Liver (tissue), 9 donors: ENCODE data around the gene SLC51A. TPM values are rescaled to one million over a fixed set of nuclear protein-coding genes. Genes with fewer than 3 reads are reported as not detected.
A peak's percentile ranks its signal among the peaks of the same experiment; 100 is the strongest.

Experiments
- DNase-seq: peaks from one replicate; pipeline ENCODE4 v3.0.0-alpha.2; 2017; ENCODE audit warnings: low spot score
- H3K27ac ChIP-seq, 2 donors: one replicate each; pipeline ENCODE4 v1.7.0; 2013; ENCODE audit warnings: inconsistent platforms in 2 of 2, low read length in 2 of 2, control low read depth in 1 of 2, low read depth in 1 of 2, mild to moderate bottlenecking in 1 of 2
- H3K27me3 ChIP-seq, 4 donors: one replicate each; pipeline versions ENCODE4 v1.6.1 to v1.7.0; 2013; ENCODE audit warnings: low read length in 3 of 4, inconsistent platforms in 1 of 4, mild to moderate bottlenecking in 1 of 4, moderate library complexity in 1 of 4; ENCODE audit not compliant: control insufficient read depth in 4 of 4, insufficient read depth in 4 of 4
- H3K36me3 ChIP-seq, 4 donors: one replicate each; pipeline versions ENCODE4 v1.6.1 to v1.7.0; 2013; ENCODE audit warnings: low read length in 3 of 4, mild to moderate bottlenecking in 3 of 4, low read depth in 1 of 4, moderate library complexity in 1 of 4; ENCODE audit not compliant: control insufficient read depth in 4 of 4, insufficient read depth in 3 of 4
- H3K4me1 ChIP-seq, 4 donors: one replicate each; pipeline versions ENCODE4 v1.6.1 to v1.7.0; 2013; ENCODE audit warnings: low read length in 3 of 4, mild to moderate bottlenecking in 3 of 4, moderate library complexity in 1 of 4; ENCODE audit not compliant: control insufficient read depth in 4 of 4, insufficient read depth in 4 of 4
- H3K4me3 ChIP-seq, 3 donors: one replicate each; pipeline versions ENCODE4 v1.6.1 to v1.7.0; 2013; ENCODE audit warnings: low read length in 3 of 3, control low read depth in 1 of 3, low read depth in 1 of 3, mild to moderate bottlenecking in 1 of 3
- H3K9ac ChIP-seq, 2 donors: one replicate each; pipeline ENCODE4 v1.7.0; 2013; ENCODE audit warnings: low read length in 2 of 2, mild to moderate bottlenecking in 2 of 2, moderate library complexity in 2 of 2, control low read depth in 1 of 2, low read depth in 1 of 2
- H3K9me3 ChIP-seq, 4 donors: one replicate each; pipeline versions ENCODE4 v1.6.1 to v1.7.0; 2013; ENCODE audit warnings: low read length in 3 of 4; ENCODE audit not compliant: control insufficient read depth in 4 of 4
- EGR1 ChIP-seq, 2 donors: IDR thresholded peaks; 2 replicates each; pipeline ENCODE4 v1.6.1; 2016 to 2018; ENCODE audit warnings: antibody characterized with exemption in 2 of 2, low read depth in 2 of 2
- FOXA2 ChIP-seq: IDR thresholded peaks from 2 replicates; pipeline ENCODE4 v1.6.1; 2016; ENCODE audit warnings: antibody characterized with exemption
- GABPA ChIP-seq, 2 donors: IDR thresholded peaks in 1 of 2; conservative IDR thresholded peaks in 1 of 2; 2 replicates each; pipeline ENCODE4 v1.6.1; 2016; ENCODE audit warnings: antibody characterized with exemption in 2 of 2, mild to moderate bottlenecking in 1 of 2, moderate library complexity in 1 of 2
- HNF4A ChIP-seq, 2 donors: conservative IDR thresholded peaks; 2 replicates each; pipeline ENCODE4 v1.6.1; 2016; ENCODE audit warnings: antibody characterized with exemption in 2 of 2, mild to moderate bottlenecking in 2 of 2
- HNF4G ChIP-seq: IDR thresholded peaks from 2 replicates; pipeline ENCODE4 v1.6.1; 2016; ENCODE audit warnings: antibody characterized with exemption
- MAX ChIP-seq: IDR thresholded peaks from 2 replicates; pipeline ENCODE4 v1.6.1; 2016; ENCODE audit warnings: antibody characterized with exemption
- NR2F2 ChIP-seq: IDR thresholded peaks from 2 replicates; pipeline ENCODE4 v1.6.1; 2016; ENCODE audit warnings: antibody characterized with exemption
- RAD21 ChIP-seq, 2 donors: IDR thresholded peaks; 2 replicates each; pipeline ENCODE4 v1.6.1; 2016; ENCODE audit warnings: antibody characterized with exemption in 2 of 2, mild to moderate bottlenecking in 2 of 2
- RXRA ChIP-seq, 2 donors: IDR thresholded peaks; 2 replicates each; pipeline ENCODE4 v1.6.1; 2017 to 2018; ENCODE audit warnings: antibody characterized with exemption in 2 of 2, mild to moderate bottlenecking in 1 of 2
- SP1 ChIP-seq: IDR thresholded peaks from 2 replicates; pipeline ENCODE4 v1.6.1; 2018; ENCODE audit warnings: antibody characterized with exemption, mild to moderate bottlenecking
- TAF1 ChIP-seq: conservative IDR thresholded peaks from 2 replicates; pipeline ENCODE4 v1.6.1; 2016; ENCODE audit warnings: antibody characterized with exemption, mild to moderate bottlenecking
- YY1 ChIP-seq: IDR thresholded peaks from 2 replicates; pipeline ENCODE4 v1.6.1; 2016; ENCODE audit warnings: antibody characterized with exemption, mild to moderate bottlenecking
- ZBTB33 ChIP-seq: IDR thresholded peaks from 2 replicates; pipeline ENCODE4 v1.6.1; 2016; ENCODE audit warnings: antibody characterized with exemption
- WGBS: extraction: QIAGEN DNeasy Blood & Tissue Kit; methylation state at CpG from one replicate; pipeline ENCODE4 v1.1.7; 2013; 5-methylcytosine and 5-hydroxymethylcytosine counted together
- polyA plus RNA-seq, 2 donors: library from polyadenylated mRNA; stranded (reverse) in 1 of 2; unstranded in 1 of 2; fragments of 200-250 nt in 1 of 2; fragments of >200 nt in 1 of 2; fragmentation: Nextera tagmentation in 1 of 2; extraction: Ambion mirVana in 1 of 2; gene quantifications; one replicate each; pipeline versions ENCODE4 v1.2.1 to v1.2.3, GENCODE V29; 2013 to 2015
- total RNA-seq, 2 donors: library from RNA; depleted of rRNA; stranded (reverse); fragments of >200 nt; gene quantifications; one replicate each; pipeline ENCODE4 v1.2.3, GENCODE V29; 2014
- TF ChIP-seq, protein P1 (sequence below): fragments of 150-350 bp; IDR thresholded peaks from 2 replicates; pipeline ENCODE4 v1.5.1; 2017; ENCODE audit warnings: improper control_type of control experiment, low read depth, low read length; ENCODE audit not compliant: missing input control
- donor health status: healthy.
- donor health status: healthy.
- donor health status: healthy.
- donor health status: healthy.
- donor health status: healthy.

SLC51A gene
- total and polyA plus RNA-seq, 4 donors = 19.9 to 52.5 (median 46.1) TPM

DNA sequence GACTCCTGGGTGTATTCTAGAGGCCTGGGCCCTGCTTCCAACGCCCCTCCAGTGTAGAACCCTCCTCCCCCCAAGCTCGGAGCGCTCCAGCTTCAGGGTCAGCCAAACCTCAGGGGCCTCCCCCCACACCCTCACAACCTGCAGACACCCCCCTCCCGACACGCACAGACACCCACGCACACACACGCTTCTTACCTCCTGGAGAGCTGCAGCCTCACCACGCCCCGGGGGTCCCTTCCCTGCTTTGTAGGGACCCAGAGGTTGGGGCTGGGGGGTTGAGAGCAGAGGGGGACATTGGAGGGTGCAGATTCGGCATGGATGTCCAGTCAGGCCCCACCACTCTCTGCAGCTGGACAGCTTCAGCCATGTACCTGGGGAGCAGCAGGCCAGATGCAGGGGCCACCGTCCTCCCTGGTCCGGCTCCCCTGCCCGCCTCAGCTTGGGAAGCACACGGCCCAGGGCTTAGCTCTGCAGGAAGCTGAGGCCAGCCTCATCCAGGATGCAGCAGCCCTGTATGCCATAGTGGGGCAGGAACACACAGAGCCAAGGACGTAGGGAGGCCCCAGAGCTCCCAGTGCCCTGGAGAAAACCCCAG lies 18.2 kb upstream of the SLC51A start:
- TF ChIP-seq ZBTB33 (no peak), MAX (no peak), SP1 (no peak), NR2F2 (no peak), FOXA2 (no peak), TAF1 (no peak), HNF4A (conservative IDR thresholded peaks at IDR 0.05) (no peak), YY1 (no peak), RXRA (IDR thresholded peaks at IDR 0.05) (no peak), GABPA (IDR thresholded peaks at IDR 0.05 in 1 of 2, conservative IDR thresholded peaks at IDR 0.05 in 1 of 2) (no peak), HNF4G (no peak), EGR1 (IDR thresholded peaks at IDR 0.05; ENCODE audit: low read depth in 2 of 2) (no peak)
- H3K4me1 ChIP-seq = peaks cover 5 to 12% (median 8%) of the 10 kb centered on the region in 4 donors
- H3K9ac ChIP-seq = no peak overlapping the region
- H3K27me3 ChIP-seq = no peaks in the 10 kb centered on the region
- H3K9me3 ChIP-seq = no peaks in the 10 kb centered on the region
- 91% methylated on average over 15 of the region's 15 CpGs for WGBS
- H3K27ac ChIP-seq = no peak overlapping the region
- H3K4me3 ChIP-seq = no peak overlapping the region
- no peaks in the 10 kb centered on the region for H3K36me3 ChIP-seq
- no peak for DNase-seq

GRCh38 chr3:196198771-196199753 lies 17.3 kb upstream of the SLC51A start:
- no peak for DNase-seq
- Histone ChIP-seq H3K36me3 (no peaks in the 10 kb centered on the region), H3K4me3 (no peak overlapping the region), H3K9me3 (no peaks in the 10 kb centered on the region), H3K27me3 (no peaks in the 10 kb centered on the region), H3K27ac (no peak overlapping the region), H3K9ac (no peak overlapping the region), H3K4me1 (peaks cover 1 to 5% (median 3%) of the 10 kb centered on the region in 4 donors)
- TF ChIP-seq RXRA (IDR thresholded peaks at IDR 0.05) (no peak), RAD21 (IDR thresholded peaks at IDR 0.05) (peak; percentile 36 to 57)
- TF ChIP-seq, protein P1, sequence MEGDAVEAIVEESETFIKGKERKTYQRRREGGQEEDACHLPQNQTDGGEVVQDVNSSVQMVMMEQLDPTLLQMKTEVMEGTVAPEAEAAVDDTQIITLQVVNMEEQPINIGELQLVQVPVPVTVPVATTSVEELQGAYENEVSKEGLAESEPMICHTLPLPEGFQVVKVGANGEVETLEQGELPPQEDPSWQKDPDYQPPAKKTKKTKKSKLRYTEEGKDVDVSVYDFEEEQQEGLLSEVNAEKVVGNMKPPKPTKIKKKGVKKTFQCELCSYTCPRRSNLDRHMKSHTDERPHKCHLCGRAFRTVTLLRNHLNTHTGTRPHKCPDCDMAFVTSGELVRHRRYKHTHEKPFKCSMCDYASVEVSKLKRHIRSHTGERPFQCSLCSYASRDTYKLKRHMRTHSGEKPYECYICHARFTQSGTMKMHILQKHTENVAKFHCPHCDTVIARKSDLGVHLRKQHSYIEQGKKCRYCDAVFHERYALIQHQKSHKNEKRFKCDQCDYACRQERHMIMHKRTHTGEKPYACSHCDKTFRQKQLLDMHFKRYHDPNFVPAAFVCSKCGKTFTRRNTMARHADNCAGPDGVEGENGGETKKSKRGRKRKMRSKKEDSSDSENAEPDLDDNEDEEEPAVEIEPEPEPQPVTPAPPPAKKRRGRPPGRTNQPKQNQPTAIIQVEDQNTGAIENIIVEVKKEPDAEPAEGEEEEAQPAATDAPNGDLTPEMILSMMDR = peak; percentile 10
- WGBS = 83% methylated on average over 19 of the region's 19 CpGs
